DND-41 (cell line): Measurements from ENCODE around the gene CCDC51.

Source experiments
- ATAC-seq: fragments of 200-7000 bp; cut with Tn5 transposase; 3 replicates; pipeline ENCODE4 v1.9.1; 2021; ENCODE audit warnings: low read depth; ENCODE audit not compliant: insufficient read depth
- DNase-seq: peaks from one replicate; pipeline ENCODE4 v3.0.0-alpha.2; 2020
- H2AFZ ChIP-seq: 2 replicates; pipeline ENCODE4 v1.6.0; 2012; ENCODE audit warnings: low read depth, low read length
- H3K27ac ChIP-seq: 2 replicates; pipeline ENCODE4 v1.5.1; 2012; ENCODE audit warnings: low read length, inconsistent platforms
- H3K27me3 ChIP-seq: fragments of 200-600 bp; sonication (generic); 2 replicates; pipeline ENCODE4 v1.6.0; 2012; ENCODE audit warnings: low read length, mild to moderate bottlenecking, inconsistent platforms; ENCODE audit not compliant: insufficient read depth, poor library complexity
- H3K36me3 ChIP-seq: 2 replicates; pipeline ENCODE4 v1.5.1; 2012; ENCODE audit warnings: low read length, inconsistent platforms; ENCODE audit not compliant: insufficient read depth
- H3K4me1 ChIP-seq: 2 replicates; pipeline ENCODE4 v1.5.1; 2012; ENCODE audit warnings: mild to moderate bottlenecking, low read length; ENCODE audit not compliant: insufficient read depth
- H3K4me2 ChIP-seq: 2 replicates; pipeline ENCODE4 v1.6.0; 2012; ENCODE audit warnings: mild to moderate bottlenecking, moderate library complexity, low read length, inconsistent platforms; ENCODE audit not compliant: insufficient read depth
- H3K4me3 ChIP-seq, 2 experiments: fragments of 200-600 bp in 1 of 2; shearing (Covaris generic) in 1 of 2; 2 replicates each; pipeline ENCODE4 v1.5.1; 2012 to 2016; ENCODE audit warnings: inconsistent platforms in 2 of 2, low read length in 2 of 2, mild to moderate bottlenecking in 2 of 2, low read depth in 1 of 2, moderate library complexity in 1 of 2
- H3K79me2 ChIP-seq: 2 replicates; pipeline ENCODE4 v1.6.0; 2012; ENCODE audit warnings: low read length, inconsistent platforms; ENCODE audit not compliant: insufficient read depth
- H3K9ac ChIP-seq: 2 replicates; pipeline ENCODE4 v1.6.0; 2012; ENCODE audit warnings: low read depth, mild to moderate bottlenecking, inconsistent platforms, low read length, moderate library complexity
- H3K9me3 ChIP-seq: 2 replicates; pipeline ENCODE4 v1.5.1; 2012; ENCODE audit warnings: low read length, moderate library complexity, mild to moderate bottlenecking, inconsistent platforms; ENCODE audit not compliant: insufficient read depth, severe bottlenecking
- H4K20me1 ChIP-seq: 2 replicates; pipeline ENCODE4 v1.6.0; 2012; ENCODE audit warnings: low read length; ENCODE audit not compliant: insufficient read depth
- CTCF ChIP-seq: IDR thresholded peaks from 2 replicates; pipeline ENCODE4 v1.5.1; 2012; ENCODE audit warnings: borderline replicate concordance, low read length, moderate library complexity, mild to moderate bottlenecking; ENCODE audit not compliant: poor library complexity, severe bottlenecking; ENCODE audit errors: extremely low read depth
- EZH2 ChIP-seq: IDR thresholded peaks from 3 replicates; pipeline ENCODE4 v1.6.1; 2012; ENCODE audit warnings: borderline replicate concordance, low read depth, mild to moderate bottlenecking, moderate library complexity, low read length, inconsistent platforms; ENCODE audit not compliant: severe bottlenecking

The CCDC51 gene

GRCh38 chr3:48395714-48396113, 44.2 kb downstream of the CCDC51 start:
- ATAC-seq: no peak
- Histone ChIP-seq H3K36me3 (no peaks in the 10 kb centered on the region), H3K4me3 (no peak overlapping the region), H3K9ac (no peak overlapping the region), H3K4me2 (no peak overlapping the region), H3K9me3 (no peaks in the 10 kb centered on the region), H3K27me3 (peaks cover 3% of the 10 kb centered on the region), H3K27ac (no peak overlapping the region), H4K20me1 (no peaks in the 10 kb centered on the region), H2AFZ (no peak overlapping the region), H3K4me1 (no peaks in the 10 kb centered on the region), H3K79me2 (no peaks in the 10 kb centered on the region)
- no peak for DNase-seq
- TF ChIP-seq CTCF: no peak
- TF ChIP-seq EZH2: no peak

- Histone ChIP-seq H3K27ac (no peak overlapping the region), H3K4me2 (no peak overlapping the region), H4K20me1 (no peaks in the 10 kb centered on the region), H3K4me3 (no peak overlapping the region), H3K4me1 (no peaks in the 10 kb centered on the region), H3K79me2 (no peaks in the 10 kb centered on the region), H3K9ac (no peak overlapping the region), H3K36me3 (no peaks in the 10 kb centered on the region), H3K9me3 (no peaks in the 10 kb centered on the region), H3K27me3 (peaks cover 3% of the 10 kb centered on the region), H2AFZ (no peak overlapping the region)
- DNase-seq (no peak), ATAC-seq (no peak)
- TF ChIP-seq CTCF: no peak
- TF ChIP-seq EZH2: no peak
These were observed 45.5 kb downstream of the CCDC51 start for GRCh38 chr3:48394391-48394790.

- Histone ChIP-seq H3K4me3 (no peak overlapping the region), H3K9me3 (no peaks in the 10 kb centered on the region), H3K4me2 (no peak overlapping the region), H2AFZ (no peak overlapping the region), H3K27me3 (peaks cover 2% of the 10 kb centered on the region), H3K79me2 (no peaks in the 10 kb centered on the region), H3K36me3 (no peaks in the 10 kb centered on the region), H3K27ac (no peak overlapping the region), H4K20me1 (no peaks in the 10 kb centered on the region), H3K9ac (no peak overlapping the region), H3K4me1 (no peaks in the 10 kb centered on the region)
- no peak for TF ChIP-seq CTCF
- TF ChIP-seq EZH2: no peak
- DNase-seq: no peak
- no peak for ATAC-seq
These were observed 51.0 kb downstream of the CCDC51 start for GRCh38 chr3:48388966-48389365.

- Histone ChIP-seq H3K9me3 (no peaks in the 10 kb centered on the region), H4K20me1 (no peaks in the 10 kb centered on the region), H3K79me2 (no peaks in the 10 kb centered on the region), H2AFZ (no peak overlapping the region), H3K9ac (no peak overlapping the region), H3K36me3 (no peaks in the 10 kb centered on the region), H3K27ac (no peak overlapping the region), H3K4me3 (no peak overlapping the region), H3K4me2 (no peak overlapping the region), H3K4me1 (no peaks in the 10 kb centered on the region), H3K27me3 (peaks cover 5% of the 10 kb centered on the region)
- TF ChIP-seq CTCF: no peak
- TF ChIP-seq EZH2: no peak
- DNase-seq: no peak
- ATAC-seq: no peak
These were observed 52.3 kb downstream of the CCDC51 start for GRCh38 chr3:48387634-48388033.
